ENCODE data around the gene UCK1.

UCK1 gene

DNA sequence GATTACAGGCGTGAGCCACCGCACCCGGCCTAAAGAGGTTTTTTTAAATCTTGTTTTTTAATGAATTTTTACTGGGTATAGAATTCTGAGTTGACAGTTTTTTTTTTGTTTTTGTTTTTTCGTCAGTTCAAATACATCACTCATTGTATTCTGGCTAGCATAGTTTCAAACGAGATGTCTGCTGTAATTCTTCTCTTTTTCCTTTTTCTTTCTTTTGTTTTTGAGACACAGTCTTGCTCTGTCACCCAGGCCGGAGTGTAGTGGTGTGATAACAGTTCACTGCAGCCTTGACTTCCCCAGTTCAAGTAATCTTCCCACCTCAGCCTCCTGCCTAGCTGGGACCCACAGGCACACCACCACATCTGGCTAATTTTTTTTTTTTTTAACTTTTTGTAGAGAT is 12.1 kb upstream of the UCK1 start:
- Histone ChIP-seq H3K4me2 (ENCODE audit: low read depth, low read length, poor library complexity, severe bottlenecking) (no peak overlapping the region), H3K27me3 (ENCODE audit: low read length) (no peaks in the 10 kb centered on the region), H3K9me3 (ENCODE audit: insufficient read depth, low read length) (peaks cover 5% of the 10 kb centered on the region; the same call in 1 of the 2 replicates), H3K36me3 (ENCODE audit: low read length) (no peaks in the 10 kb centered on the region), H3K4me3 (ENCODE audit: insufficient read depth, low read length, poor library complexity, severe bottlenecking) (no peak overlapping the region), H3K9ac (ENCODE audit: low read length) (no peak overlapping the region), H3K27ac (ENCODE audit: low read depth, low read length) (no peak overlapping the region), H3K9me2 (replicated peaks; ENCODE audit: insufficient read depth, low read length) (no peaks in the 10 kb centered on the region), H4K20me1 (ENCODE audit: low read depth, low read length) (no peaks in the 10 kb centered on the region), H3K79me2 (ENCODE audit: insufficient read depth, low read length) (no peaks in the 10 kb centered on the region), H2AFZ (ENCODE audit: low read depth, low read length, severe bottlenecking) (no peak overlapping the region), H3F3A (ENCODE audit: insufficient read depth) (no peaks in the 10 kb centered on the region)
- no peak for TF ChIP-seq CTCF (IDR thresholded peaks at IDR 0.05; ENCODE audit: insufficient read depth, low read length, poor library complexity, severe bottlenecking)

DNA sequence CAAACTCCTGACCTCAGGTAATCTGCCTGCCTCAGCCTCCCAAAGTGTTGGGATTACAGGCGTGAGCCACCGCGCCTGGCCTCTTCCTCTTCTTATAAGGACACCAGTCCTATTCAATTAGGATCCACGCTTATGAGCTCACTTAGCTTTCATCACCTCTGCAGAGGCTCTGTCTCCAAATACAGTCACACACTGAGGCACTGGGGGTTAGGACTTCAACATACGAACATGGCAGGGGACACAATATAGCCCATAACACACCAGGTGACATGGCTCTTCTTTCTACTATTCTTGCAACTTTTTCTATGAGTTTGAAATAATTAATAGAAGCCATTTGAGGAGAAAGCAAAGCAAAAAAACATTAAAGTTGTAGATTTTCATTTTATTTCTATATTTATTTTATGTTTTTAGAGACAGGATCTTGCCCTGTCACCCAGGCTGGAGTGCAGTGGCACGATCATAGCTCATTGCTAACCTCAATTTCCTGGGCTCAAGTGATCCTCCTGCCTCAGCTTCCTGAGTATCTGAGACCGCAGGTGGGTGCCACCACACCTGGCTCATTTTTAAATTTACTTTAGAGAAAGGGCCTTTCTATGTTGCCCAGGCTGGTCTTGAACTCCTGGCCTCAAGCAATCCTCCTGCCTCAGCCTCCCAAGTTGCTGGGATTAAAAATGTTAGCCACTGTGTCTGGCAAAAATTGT is 8.3 kb upstream of the UCK1 start:
- no peaks in the 10 kb centered on the region for H3K79me2 ChIP-seq (ENCODE audit: insufficient read depth, low read length)
- no peaks in the 10 kb centered on the region for H3K9me2 ChIP-seq (replicated peaks; ENCODE audit: insufficient read depth, low read length)
- H3K36me3 ChIP-seq (ENCODE audit: low read length): no peaks in the 10 kb centered on the region
- H3K9me3 ChIP-seq (ENCODE audit: insufficient read depth, low read length): peaks cover 5% of the 10 kb centered on the region; the same call in 1 of the 2 replicates
- H3K4me2 ChIP-seq (ENCODE audit: low read depth, low read length, poor library complexity, severe bottlenecking): no peak overlapping the region
- H3K27me3 ChIP-seq (ENCODE audit: low read length): no peaks in the 10 kb centered on the region
- no peak overlapping the region for H3K27ac ChIP-seq (ENCODE audit: low read depth, low read length)
- no peaks in the 10 kb centered on the region for H4K20me1 ChIP-seq (ENCODE audit: low read depth, low read length)
- no peak overlapping the region for H3K9ac ChIP-seq (ENCODE audit: low read length)
- no peaks in the 10 kb centered on the region for H3F3A ChIP-seq (ENCODE audit: insufficient read depth)
- H3K4me3 ChIP-seq (ENCODE audit: insufficient read depth, low read length, poor library complexity, severe bottlenecking): no peak overlapping the region
- H2AFZ ChIP-seq (ENCODE audit: low read depth, low read length, severe bottlenecking): no peak overlapping the region
- no peak for TF ChIP-seq EZH2phosphoT487 (conservative IDR thresholded peaks at IDR 0.05; ENCODE audit: low read length)
- TF ChIP-seq CTCF (IDR thresholded peaks at IDR 0.05; ENCODE audit: insufficient read depth, low read length, poor library complexity, severe bottlenecking): no peak

- no peaks in the 10 kb centered on the region for H3K9me2 ChIP-seq (replicated peaks; ENCODE audit: insufficient read depth, low read length)
- H3K4me2 ChIP-seq (ENCODE audit: low read depth, low read length, poor library complexity, severe bottlenecking): no peak overlapping the region
- no peaks in the 10 kb centered on the region for H4K20me1 ChIP-seq (ENCODE audit: low read depth, low read length)
- no peaks in the 10 kb centered on the region for H3K27me3 ChIP-seq (ENCODE audit: low read length)
- no peak overlapping the region for H3K9ac ChIP-seq (ENCODE audit: low read length)
- H3K79me2 ChIP-seq (ENCODE audit: insufficient read depth, low read length): no peaks in the 10 kb centered on the region
- H3F3A ChIP-seq (ENCODE audit: insufficient read depth): no peaks in the 10 kb centered on the region
- no peak overlapping the region for H2AFZ ChIP-seq (ENCODE audit: low read depth, low read length, severe bottlenecking)
- no peaks in the 10 kb centered on the region for H3K36me3 ChIP-seq (ENCODE audit: low read length)
- no peak overlapping the region for H3K4me3 ChIP-seq (ENCODE audit: insufficient read depth, low read length, poor library complexity, severe bottlenecking)
- H3K9me3 ChIP-seq (ENCODE audit: insufficient read depth, low read length): no peaks in the 10 kb centered on the region
- TF ChIP-seq EZH2phosphoT487 (conservative IDR thresholded peaks at IDR 0.05; ENCODE audit: low read length) (no peak), CTCF (IDR thresholded peaks at IDR 0.05; ENCODE audit: insufficient read depth, low read length, poor library complexity, severe bottlenecking) (no peak)
- H3K27ac ChIP-seq (ENCODE audit: low read depth, low read length): no peak overlapping the region
These were observed 6.9 kb upstream of the UCK1 start for GRCh38 chr9:131537946-131538345.
